Endothelial cell of umbilical vein (primary cell): ENCODE measurements around the gene GAL3ST2. TPM values are rescaled to one million over a fixed set of nuclear protein-coding genes. Genes with fewer than 3 reads are reported as not detected.

Experiments
- BruUV-seq: library from RNA; stranded (reverse); fragments of 400-500 nt; replicated peaks from 2 replicates; lab custom pipeline; 2021; lab: Mats Ljungman, UMichigan
- CTCF ChIA-PET: fragments of 300-600, 350-600 bp; sonication (Branson Sonifier 250); formaldehyde crosslinking; loops from one replicate; lab custom pipeline; 2021; ENCODE audit warnings: antibody characterized with exemption, inconsistent platforms; lab: Charles Lee
- POLR2A ChIA-PET: fragments of 300-600, 350-600 bp; sonication (Branson Sonifier 250); formaldehyde crosslinking; loops from one replicate; lab custom pipeline; 2021; ENCODE audit warnings: antibody characterized with exemption, inconsistent platforms; lab: Charles Lee
- DNase-seq: peaks from one replicate; pipeline ENCODE4 v3.0.0-alpha.2; 2011; ENCODE audit warnings: low read depth, low spot score
- FAIRE-seq: peaks from 2 replicates; lab custom pipeline; 2011; peaks lifted over from hg19 to GRCh38; lab: Jason Lieb, UNC
- H2AFZ ChIP-seq: 2 replicates; pipeline ENCODE4 v1.6.0; 2012; ENCODE audit warnings: low read depth, low read length, control low read depth, inconsistent platforms
- H3K27ac ChIP-seq: 2 replicates; pipeline ENCODE4 v1.5.1; 2011; ENCODE audit warnings: low read depth, mild to moderate bottlenecking, control low read depth, low read length, moderate library complexity; ENCODE audit not compliant: insufficient read depth
- H3K27me3 ChIP-seq, 2 experiments: 2 replicates each; pipeline versions ENCODE4 v1.6.0 to v1.6.1; 2011; ENCODE audit warnings: low read length in 2 of 2, mixed read lengths in 1 of 2; ENCODE audit not compliant: control insufficient read depth in 2 of 2, insufficient read depth in 2 of 2
- H3K36me3 ChIP-seq, 2 experiments: 2 replicates in 1 of 2; 3 replicates in 1 of 2; pipeline ENCODE4 v1.5.1; 2011; ENCODE audit warnings: low read length in 2 of 2, mild to moderate bottlenecking in 1 of 2, moderate library complexity in 1 of 2; ENCODE audit not compliant: control insufficient read depth in 2 of 2, insufficient read depth in 2 of 2; ENCODE audit errors: extremely low read depth in 1 of 2
- H3K4me1 ChIP-seq: 3 replicates; pipeline ENCODE4 v1.5.1; 2011; ENCODE audit warnings: mild to moderate bottlenecking, low read length; ENCODE audit not compliant: control insufficient read depth, insufficient read depth; ENCODE audit errors: extremely low read depth
- H3K4me2 ChIP-seq: 2 replicates; pipeline ENCODE4 v1.6.1; 2011; ENCODE audit warnings: low read length, control low read depth, mixed read lengths; ENCODE audit not compliant: insufficient read depth
- H3K4me3 ChIP-seq, 3 experiments: fragments of 200-600 bp in 1 of 3; sonication (generic), shearing (Covaris generic) in 1 of 3; replicated peaks in 1 of 3; 2 replicates each; pipeline ENCODE4 v1.5.1; 2011 to 2016; ENCODE audit warnings: control low read depth in 3 of 3, low read length in 3 of 3, mild to moderate bottlenecking in 2 of 3, inconsistent platforms in 1 of 3, low read depth in 1 of 3, moderate library complexity in 1 of 3; ENCODE audit not compliant: insufficient read depth in 1 of 3
- H3K79me2 ChIP-seq: 2 replicates; pipeline ENCODE4 v1.6.0; 2012; ENCODE audit warnings: low read length, inconsistent platforms; ENCODE audit not compliant: control insufficient read depth, insufficient read depth
- H3K9ac ChIP-seq: replicated peaks from 2 replicates; pipeline ENCODE3; 2011; ENCODE audit warnings: low read length, control low read depth; ENCODE audit not compliant: insufficient read depth; ENCODE audit errors: extremely low read depth
- H3K9me1 ChIP-seq: replicated peaks from 3 replicates; pipeline ENCODE4 v1.6.0; 2011; ENCODE audit warnings: mild to moderate bottlenecking, low read length; ENCODE audit not compliant: control insufficient read depth, insufficient read depth; ENCODE audit errors: extremely low read depth
- H3K9me3 ChIP-seq: replicated peaks from 2 replicates; pipeline ENCODE4 v1.5.1; 2012; ENCODE audit warnings: low read length, inconsistent platforms; ENCODE audit not compliant: control insufficient read depth, insufficient read depth
- H4K20me1 ChIP-seq: replicated peaks from 2 replicates; pipeline ENCODE3; 2011; ENCODE audit warnings: mild to moderate bottlenecking, low read length; ENCODE audit not compliant: control insufficient read depth, insufficient read depth; ENCODE audit errors: extremely low read depth
- EZH2 ChIP-seq: IDR thresholded peaks from 2 replicates; pipeline ENCODE4 v1.6.1; 2012; ENCODE audit warnings: borderline replicate concordance, low read depth, mild to moderate bottlenecking, moderate library complexity, low read length, inconsistent platforms; ENCODE audit not compliant: severe bottlenecking
- FOS ChIP-seq: IDR thresholded peaks from 2 replicates; pipeline ENCODE4 v1.6.1; 2011; ENCODE audit warnings: mild to moderate bottlenecking, low read length, moderate library complexity, borderline replicate concordance; ENCODE audit not compliant: insufficient read depth
- GATA2 ChIP-seq: IDR thresholded peaks from 2 replicates; pipeline ENCODE4 v1.7.0; 2011; ENCODE audit warnings: low read depth, mild to moderate bottlenecking, moderate library complexity, mixed read lengths, low read length; ENCODE audit not compliant: insufficient read length, insufficient read depth
- JUN ChIP-seq: IDR thresholded peaks from 2 replicates; pipeline ENCODE4 v1.6.1; 2011; ENCODE audit warnings: borderline replicate concordance, low read depth; ENCODE audit not compliant: insufficient read length, insufficient read depth
- MAX ChIP-seq: IDR thresholded peaks from 2 replicates; pipeline ENCODE4 v1.6.1; 2011; ENCODE audit not compliant: insufficient read depth, insufficient read length
- MYC ChIP-seq: IDR thresholded peaks from one replicate; pipeline ENCODE4 v1.6.1; 2011; ENCODE audit warnings: mild to moderate bottlenecking, low read depth, low read length
- POLR2A ChIP-seq: IDR thresholded peaks from 2 replicates; pipeline ENCODE4 v1.6.1; 2012; ENCODE audit warnings: low read depth, mild to moderate bottlenecking, control low read depth, low read length
- POLR2AphosphoS5 ChIP-seq: IDR thresholded peaks from 2 replicates; pipeline ENCODE4 v1.6.1; 2012; ENCODE audit warnings: low read depth, mild to moderate bottlenecking, control low read depth, low read length, moderate library complexity; ENCODE audit not compliant: insufficient read depth
- dilution Hi-C: fragments of 300-500 bp; cut with MboI; formaldehyde crosslinking; loops from one replicate; pipeline ENCODE4 v1.15.0; 2019; ENCODE audit warnings: low sequenced_read_pairs; ENCODE audit not compliant: extremely low pct_ligation_motif_present
- intact Hi-C: fragments of 100-400 bp; cut with micrococcal nuclease; formaldehyde crosslinking; loops from one replicate; pipeline ENCODE4 v1.10.0; 2022
- polyA plus RNA-seq, 4 experiments: library from polyadenylated mRNA; depleted of rRNA in 3 of 4; stranded (reverse) in 3 of 4; unstranded in 1 of 4; fragments of >200 nt; gene quantifications; 2 replicates each; pipeline versions ENCODE4 v1.2.1 to v1.2.3, GENCODE V29; 2011 to 2012; ENCODE audit warnings: missing spikeins in 1 of 4
- total RNA-seq: library from RNA; stranded (reverse); gene quantifications from 2 replicates; pipeline ENCODE4 v1.2.3, GENCODE V29; 2021
- TF ChIP-seq, protein P1 (sequence below), 2 donors: IDR thresholded peaks; 1 replicate in 1 of 2; 2 replicates in 1 of 2; pipeline ENCODE4 v1.5.1; 2011; ENCODE audit warnings: low read length in 2 of 2, mild to moderate bottlenecking in 2 of 2, moderate library complexity in 2 of 2, control low read depth in 1 of 2, inconsistent platforms in 1 of 2, low read depth in 1 of 2; ENCODE audit not compliant: insufficient read depth in 1 of 2; ENCODE audit errors: extremely low read depth in 1 of 2

GAL3ST2 gene
- total and polyA plus RNA-seq, 2 donors (not counting 3 experiments of a cell fraction or from before 2014, with no cell fraction given): not detected

DNA sequence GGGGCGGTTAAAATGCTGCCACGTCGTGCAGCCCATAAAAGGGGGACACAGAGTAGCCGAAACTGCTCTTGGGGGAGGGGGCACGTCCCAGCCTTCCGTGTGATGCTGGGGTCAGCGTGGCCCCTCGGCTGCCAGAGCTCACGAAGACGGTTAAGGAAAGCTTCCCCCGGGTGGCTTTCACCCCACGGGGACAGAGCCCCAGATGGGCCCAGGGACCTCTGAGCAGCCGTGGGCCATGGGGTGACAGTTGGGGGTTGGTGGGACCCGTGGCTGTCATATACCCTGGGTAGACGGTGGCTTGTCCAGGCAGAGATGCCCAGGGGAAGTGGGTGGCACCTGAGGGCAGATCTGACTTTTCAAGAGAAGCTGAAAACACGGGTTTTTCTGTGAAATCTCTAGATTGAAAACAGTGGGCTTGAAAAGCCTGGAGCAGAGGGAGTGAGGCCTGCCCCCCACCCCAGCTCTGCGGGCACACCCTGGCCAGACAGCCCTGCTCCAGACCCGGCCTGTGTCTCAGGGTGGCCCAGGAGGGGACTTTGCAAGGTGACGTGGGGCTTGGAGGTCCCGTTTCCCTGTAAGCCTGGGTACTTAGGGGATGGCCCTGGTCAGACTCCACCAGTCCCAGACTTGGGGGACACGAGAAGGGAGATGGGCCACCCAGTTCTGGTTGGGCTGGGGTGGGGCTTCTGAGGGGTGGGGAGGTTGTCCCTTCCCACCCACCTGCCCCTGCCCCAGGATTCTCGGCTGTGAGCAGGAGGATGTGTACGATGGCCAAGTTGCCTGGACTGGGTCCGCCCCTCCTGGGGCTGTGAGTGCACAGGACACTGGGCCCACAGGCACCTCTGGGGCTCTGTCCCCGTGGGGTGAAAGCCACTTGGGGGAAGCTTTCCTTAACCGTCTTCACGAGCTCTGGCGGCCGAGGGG lies 33.0 kb downstream of the GAL3ST2 start:
- DNase-seq (no peak), FAIRE-seq (no peak)
- peaks cover 3% of the 10 kb centered on the region in 2 experiments for H3K27me3 ChIP-seq
- H3K9me1 ChIP-seq: no peaks in the 10 kb centered on the region
- H3K79me2 ChIP-seq: no peaks in the 10 kb centered on the region
- no peaks in the 10 kb centered on the region for H3K36me3 ChIP-seq
- ChIA-PET POLR2A (no interaction called here), CTCF (no interaction called here)
- no peak overlapping the region for H3K9ac ChIP-seq
- no peak overlapping the region for H2AFZ ChIP-seq
- H3K9me3 ChIP-seq: no peaks in the 10 kb centered on the region
- no TSS peak for BruUV-seq
- H3K4me3 ChIP-seq: no peak overlapping the region
- TF ChIP-seq, protein P1, sequence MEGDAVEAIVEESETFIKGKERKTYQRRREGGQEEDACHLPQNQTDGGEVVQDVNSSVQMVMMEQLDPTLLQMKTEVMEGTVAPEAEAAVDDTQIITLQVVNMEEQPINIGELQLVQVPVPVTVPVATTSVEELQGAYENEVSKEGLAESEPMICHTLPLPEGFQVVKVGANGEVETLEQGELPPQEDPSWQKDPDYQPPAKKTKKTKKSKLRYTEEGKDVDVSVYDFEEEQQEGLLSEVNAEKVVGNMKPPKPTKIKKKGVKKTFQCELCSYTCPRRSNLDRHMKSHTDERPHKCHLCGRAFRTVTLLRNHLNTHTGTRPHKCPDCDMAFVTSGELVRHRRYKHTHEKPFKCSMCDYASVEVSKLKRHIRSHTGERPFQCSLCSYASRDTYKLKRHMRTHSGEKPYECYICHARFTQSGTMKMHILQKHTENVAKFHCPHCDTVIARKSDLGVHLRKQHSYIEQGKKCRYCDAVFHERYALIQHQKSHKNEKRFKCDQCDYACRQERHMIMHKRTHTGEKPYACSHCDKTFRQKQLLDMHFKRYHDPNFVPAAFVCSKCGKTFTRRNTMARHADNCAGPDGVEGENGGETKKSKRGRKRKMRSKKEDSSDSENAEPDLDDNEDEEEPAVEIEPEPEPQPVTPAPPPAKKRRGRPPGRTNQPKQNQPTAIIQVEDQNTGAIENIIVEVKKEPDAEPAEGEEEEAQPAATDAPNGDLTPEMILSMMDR (IDR thresholded peaks at IDR 0.05; ENCODE audit: extremely low read depth in 1 of 2, insufficient read depth in 1 of 2, low read depth in 1 of 2, low read length in 2 of 2): no peak
- TF ChIP-seq POLR2AphosphoS5 (no peak), EZH2 (no peak), MAX (no peak), POLR2A (no peak), MYC (no peak), JUN (no peak), GATA2 (no peak), FOS (no peak)
- dilution Hi-C loops: no loop called here
- no peak overlapping the region for H3K27ac ChIP-seq
- H3K4me1 ChIP-seq: peaks cover 3% of the 10 kb centered on the region
- H4K20me1 ChIP-seq: no peaks in the 10 kb centered on the region
- no peak overlapping the region for H3K4me2 ChIP-seq
- intact Hi-C loops: no loop called here
